GM23338 (cell line): Measurements from ENCODE around the gene IST1. TPM values are rescaled to one million over a fixed set of nuclear protein-coding genes. Genes with fewer than 3 reads are reported as not detected.
A peak's percentile ranks its signal among the peaks of the same experiment; 100 is the strongest.

Source experiments
- ATAC-seq: fragments of 200-7000 bp; cut with Tn5 transposase; 3 replicates; pipeline ENCODE4 v1.9.1; 2020
- DNase-seq: peaks from one replicate; pipeline ENCODE4 v3.0.0-alpha.2; 2015; ENCODE audit warnings: low spot score
- H2AFZ ChIP-seq: fragments of 200-600 bp; sonication (generic); 2 replicates; pipeline ENCODE4 v1.8.0; 2016; ENCODE audit warnings: antibody characterized with exemption, mild to moderate bottlenecking, moderate library complexity
- H3F3A ChIP-seq: fragments of 200-600 bp; sonication (generic); replicated peaks from 2 replicates; pipeline ENCODE4 v1.8.0; 2017; ENCODE audit warnings: antibody characterized with exemption, mixed run types, low read depth
- H3K27ac ChIP-seq: fragments of 200-600 bp; sonication (generic); 2 replicates; pipeline ENCODE4 v1.6.1; 2016; ENCODE audit warnings: low read depth
- H3K27me3 ChIP-seq: fragments of 200-600 bp; sonication (generic); 2 replicates; pipeline ENCODE4 v1.8.0; 2016; ENCODE audit warnings: mild to moderate bottlenecking, mixed run types, moderate library complexity; ENCODE audit not compliant: insufficient read depth
- H3K36me3 ChIP-seq: fragments of 200-600 bp; sonication (generic); 2 replicates; pipeline ENCODE4 v1.8.0; 2016; ENCODE audit warnings: mild to moderate bottlenecking; ENCODE audit not compliant: insufficient read depth
- H3K4me1 ChIP-seq: fragments of 200-600 bp; sonication (generic); 2 replicates; pipeline ENCODE4 v1.8.0; 2016; ENCODE audit warnings: mild to moderate bottlenecking, moderate library complexity; ENCODE audit not compliant: insufficient read depth
- H3K4me2 ChIP-seq: fragments of 200-600 bp; sonication (generic); 2 replicates; pipeline ENCODE4 v1.7.1; 2017; ENCODE audit warnings: mixed run types
- H3K4me3 ChIP-seq: fragments of 200-600 bp; sonication (generic); 2 replicates; pipeline ENCODE4 v1.6.1; 2016; ENCODE audit warnings: mixed run types
- H3K79me2 ChIP-seq: fragments of 200-600 bp; sonication (generic); replicated peaks from 2 replicates; pipeline ENCODE4 v1.8.0; 2017; ENCODE audit warnings: mild to moderate bottlenecking; ENCODE audit not compliant: insufficient read depth
- H3K9me2 ChIP-seq: fragments of 200-600 bp; sonication (generic); 2 replicates; pipeline ENCODE4 v1.8.0; 2017; ENCODE audit not compliant: insufficient read depth
- H4K20me1 ChIP-seq: fragments of 200-600 bp; sonication (generic); replicated peaks from 2 replicates; pipeline ENCODE4 v1.8.0; 2017; ENCODE audit warnings: mild to moderate bottlenecking; ENCODE audit not compliant: insufficient read depth
- H3K27ac Mint-ChIP-seq: 2 replicates; pipeline ENCODE4 v1.8.0; 2020; ENCODE audit warnings: inconsistent platforms, mild to moderate bottlenecking, moderate library complexity, mixed read lengths
- H3K27me3 Mint-ChIP-seq: 3 replicates; pipeline ENCODE4 v1.8.0; 2022; ENCODE audit warnings: low read depth, mild to moderate bottlenecking, moderate library complexity, mixed read lengths, inconsistent platforms; ENCODE audit not compliant: insufficient read depth, poor library complexity
- H3K36me3 Mint-ChIP-seq: 3 replicates; pipeline ENCODE4 v1.8.0; 2021; ENCODE audit warnings: low read depth, mild to moderate bottlenecking, inconsistent platforms, moderate library complexity, mixed read lengths
- H3K4me1 Mint-ChIP-seq: 3 replicates; pipeline ENCODE4 v1.8.0; 2020; ENCODE audit warnings: mild to moderate bottlenecking, inconsistent platforms, mixed read lengths
- H3K4me3 Mint-ChIP-seq: 3 replicates; pipeline ENCODE4 v1.8.0; 2021; ENCODE audit warnings: moderate library complexity, mild to moderate bottlenecking, inconsistent platforms, mixed read lengths
- H3K9me3 Mint-ChIP-seq: 3 replicates; pipeline ENCODE4 v1.8.0; 2020; ENCODE audit warnings: moderate library complexity, mild to moderate bottlenecking, inconsistent platforms, mixed read lengths
- ETS1 ChIP-seq: IDR thresholded peaks from 2 replicates; pipeline ENCODE4 v1.6.1; 2016; ENCODE audit warnings: antibody characterized with exemption
- POLR2AphosphoS5 ChIP-seq: IDR thresholded peaks from 2 replicates; pipeline ENCODE4 v1.6.1; 2016; ENCODE audit warnings: antibody characterized with exemption, low read depth
- polyA plus RNA-seq: library from polyadenylated mRNA; unstranded; fragments of >200 nt; fragmentation: Nextera tagmentation; extraction: Ambion mirVana; gene quantifications from 2 replicates; pipeline ENCODE4 v1.2.1, GENCODE V29; 2016
- total RNA-seq: library from RNA; depleted of rRNA; stranded (reverse); fragments of >200 nt; shearing (Covaris generic); gene quantifications from 2 replicates; pipeline ENCODE4 v1.2.3, GENCODE V29; 2014
- TF ChIP-seq, protein P1 (sequence below), 2 experiments: fragments of 200-600 bp in 1 of 2; sonication (generic) in 1 of 2; conservative IDR thresholded peaks; 2 replicates each; pipeline versions ENCODE4 v1.5.1 to v1.6.1; 2016 to 2017; ENCODE audit warnings: antibody characterized with exemption in 2 of 2, low read depth in 2 of 2, mild to moderate bottlenecking in 2 of 2, moderate library complexity in 1 of 2
- TF ChIP-seq, protein P2 (sequence below): fragments of 250-450 bp; sonication (Bioruptor Pico); IDR thresholded peaks from 2 replicates; pipeline ENCODE4 v1.5.0; 2020; ENCODE audit warnings: mild to moderate bottlenecking, moderate library complexity
- TF ChIP-seq, protein P3 (sequence below): IDR thresholded peaks from one replicate; pipeline ENCODE4 v1.6.1; 2018; ENCODE audit warnings: antibody characterized with exemption; ENCODE audit not compliant: unreplicated experiment

IST1 gene
- total and polyA plus RNA-seq, 2 experiments from 2014 or later, result 108 to 234 TPM

DNA sequence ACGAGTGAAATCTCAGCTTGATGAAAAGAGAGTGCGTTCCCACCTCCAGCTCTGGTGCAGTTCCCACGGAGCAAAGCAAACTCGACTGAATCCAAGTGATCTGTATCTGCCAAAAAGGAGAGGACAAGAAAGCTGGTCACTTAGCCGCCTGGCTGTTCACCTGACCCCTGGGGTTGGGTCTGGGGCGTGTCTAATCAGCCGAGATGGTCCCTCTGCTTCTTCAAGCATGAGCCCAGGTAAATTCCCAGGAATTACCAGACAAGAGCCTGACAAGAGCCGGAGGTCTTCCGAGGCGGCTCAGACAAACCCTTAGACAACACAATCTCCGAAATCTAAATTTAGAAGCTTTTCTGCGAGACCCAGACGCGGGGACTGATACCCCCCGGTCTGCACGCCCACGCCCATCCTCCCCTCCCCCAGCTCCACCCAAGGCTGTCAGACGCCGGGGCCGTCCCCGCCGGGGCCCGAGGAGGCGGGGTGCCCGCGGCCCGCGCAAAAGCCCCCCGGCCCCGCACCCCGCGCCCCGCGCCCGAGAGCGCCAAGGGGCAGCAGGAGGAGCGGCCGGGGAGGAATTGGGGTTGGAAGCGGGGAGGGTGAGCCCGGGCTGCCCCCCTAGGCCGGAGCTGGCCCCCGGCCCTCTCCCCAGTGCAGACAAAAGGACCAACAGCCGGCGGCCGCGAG, 12.0 kb upstream of the IST1 start:
- H2AFZ ChIP-seq, result peak overlapping the region; percentile 86; the same call in 1 of the 2 replicates
- no peak for TF ChIP-seq POLR2AphosphoS5
- TF ChIP-seq, protein P1, sequence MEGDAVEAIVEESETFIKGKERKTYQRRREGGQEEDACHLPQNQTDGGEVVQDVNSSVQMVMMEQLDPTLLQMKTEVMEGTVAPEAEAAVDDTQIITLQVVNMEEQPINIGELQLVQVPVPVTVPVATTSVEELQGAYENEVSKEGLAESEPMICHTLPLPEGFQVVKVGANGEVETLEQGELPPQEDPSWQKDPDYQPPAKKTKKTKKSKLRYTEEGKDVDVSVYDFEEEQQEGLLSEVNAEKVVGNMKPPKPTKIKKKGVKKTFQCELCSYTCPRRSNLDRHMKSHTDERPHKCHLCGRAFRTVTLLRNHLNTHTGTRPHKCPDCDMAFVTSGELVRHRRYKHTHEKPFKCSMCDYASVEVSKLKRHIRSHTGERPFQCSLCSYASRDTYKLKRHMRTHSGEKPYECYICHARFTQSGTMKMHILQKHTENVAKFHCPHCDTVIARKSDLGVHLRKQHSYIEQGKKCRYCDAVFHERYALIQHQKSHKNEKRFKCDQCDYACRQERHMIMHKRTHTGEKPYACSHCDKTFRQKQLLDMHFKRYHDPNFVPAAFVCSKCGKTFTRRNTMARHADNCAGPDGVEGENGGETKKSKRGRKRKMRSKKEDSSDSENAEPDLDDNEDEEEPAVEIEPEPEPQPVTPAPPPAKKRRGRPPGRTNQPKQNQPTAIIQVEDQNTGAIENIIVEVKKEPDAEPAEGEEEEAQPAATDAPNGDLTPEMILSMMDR (conservative IDR thresholded peaks at IDR 0.05; ENCODE audit: low read depth in 2 of 2), result peak in 1 of 2 experiments; percentile 48; a peak in 1 of 4 replicates
- TF ChIP-seq ETS1, result no peak
- Mint-ChIP-seq H3K9me3 (peaks cover 3% of the 10 kb centered on the region; the same call in 1 of the 3 replicates), H3K27ac (peak overlapping the region; percentile 67; the same call in 1 of the 2 replicates), H3K27me3 (peaks cover 7% of the 10 kb centered on the region), H3K4me3 (peak overlapping the region; percentile 87), H3K4me1 (peaks cover 36% of the 10 kb centered on the region), H3K36me3 (peaks cover 19% of the 10 kb centered on the region)
- H3F3A ChIP-seq, result peaks cover 6% of the 10 kb centered on the region
- no peaks in the 10 kb centered on the region for H4K20me1 ChIP-seq
- no peaks in the 10 kb centered on the region for H3K27me3 ChIP-seq
- peak overlapping the region; percentile 96 for H3K4me2 ChIP-seq
- ATAC-seq (peak; percentile 57), DNase-seq (peak; percentile 78)
- H3K9me2 ChIP-seq, result no peaks in the 10 kb centered on the region
- peak overlapping the region; percentile 88 for H3K4me3 ChIP-seq
- peak overlapping the region; percentile 91 for H3K27ac ChIP-seq
- peaks cover 20% of the 10 kb centered on the region for H3K4me1 ChIP-seq
- H3K79me2 ChIP-seq, result peaks cover 2% of the 10 kb centered on the region; the same call in 1 of the 2 replicates
- H3K36me3 ChIP-seq, result peaks cover 13% of the 10 kb centered on the region

GRCh38 chr16:71883849-71884638, 11.3 kb upstream of the IST1 start, which contains the start of gene ZNF821:
TSS of gene ZNF821 (minus strand) at chr16:71884182. CDS start at chr16:71879946, 4,236 bp downstream.
- peaks cover 7% of the 10 kb centered on the region for H3K27me3 Mint-ChIP-seq
- peaks cover 36% of the 10 kb centered on the region for H3K4me1 Mint-ChIP-seq
- H3K36me3 ChIP-seq, result peaks cover 10% of the 10 kb centered on the region
- peaks cover 13% of the 10 kb centered on the region for H3K36me3 Mint-ChIP-seq
- H4K20me1 ChIP-seq, result no peaks in the 10 kb centered on the region
- DNase-seq, result peak; percentile 97
- peaks cover 20% of the 10 kb centered on the region for H3K4me1 ChIP-seq
- peak within 1 kb of the TSS; percentile 91 for H3K4me3 Mint-ChIP-seq
- H3K4me3 ChIP-seq, result peak within 1 kb of the TSS; percentile 88
- peak; percentile 86 for ATAC-seq
- H3K27ac Mint-ChIP-seq, result peak within 1 kb of the TSS; percentile 97
- H3K27ac ChIP-seq, result peak within 1 kb of the TSS; percentile 98
- peak within 1 kb of the TSS; percentile 97 for H2AFZ ChIP-seq
- H3K27me3 ChIP-seq, result no peaks in the 10 kb centered on the region
- H3F3A ChIP-seq, result peaks cover 6% of the 10 kb centered on the region
- H3K4me2 ChIP-seq, result peak within 1 kb of the TSS; percentile 96
- H3K9me2 ChIP-seq, result no peaks in the 10 kb centered on the region
- H3K9me3 Mint-ChIP-seq, result peaks cover 3% of the 10 kb centered on the region; the same call in 1 of the 3 replicates
- peaks cover 2% of the 10 kb centered on the region; the same call in 1 of the 2 replicates for H3K79me2 ChIP-seq
- TF ChIP-seq, protein P2, sequence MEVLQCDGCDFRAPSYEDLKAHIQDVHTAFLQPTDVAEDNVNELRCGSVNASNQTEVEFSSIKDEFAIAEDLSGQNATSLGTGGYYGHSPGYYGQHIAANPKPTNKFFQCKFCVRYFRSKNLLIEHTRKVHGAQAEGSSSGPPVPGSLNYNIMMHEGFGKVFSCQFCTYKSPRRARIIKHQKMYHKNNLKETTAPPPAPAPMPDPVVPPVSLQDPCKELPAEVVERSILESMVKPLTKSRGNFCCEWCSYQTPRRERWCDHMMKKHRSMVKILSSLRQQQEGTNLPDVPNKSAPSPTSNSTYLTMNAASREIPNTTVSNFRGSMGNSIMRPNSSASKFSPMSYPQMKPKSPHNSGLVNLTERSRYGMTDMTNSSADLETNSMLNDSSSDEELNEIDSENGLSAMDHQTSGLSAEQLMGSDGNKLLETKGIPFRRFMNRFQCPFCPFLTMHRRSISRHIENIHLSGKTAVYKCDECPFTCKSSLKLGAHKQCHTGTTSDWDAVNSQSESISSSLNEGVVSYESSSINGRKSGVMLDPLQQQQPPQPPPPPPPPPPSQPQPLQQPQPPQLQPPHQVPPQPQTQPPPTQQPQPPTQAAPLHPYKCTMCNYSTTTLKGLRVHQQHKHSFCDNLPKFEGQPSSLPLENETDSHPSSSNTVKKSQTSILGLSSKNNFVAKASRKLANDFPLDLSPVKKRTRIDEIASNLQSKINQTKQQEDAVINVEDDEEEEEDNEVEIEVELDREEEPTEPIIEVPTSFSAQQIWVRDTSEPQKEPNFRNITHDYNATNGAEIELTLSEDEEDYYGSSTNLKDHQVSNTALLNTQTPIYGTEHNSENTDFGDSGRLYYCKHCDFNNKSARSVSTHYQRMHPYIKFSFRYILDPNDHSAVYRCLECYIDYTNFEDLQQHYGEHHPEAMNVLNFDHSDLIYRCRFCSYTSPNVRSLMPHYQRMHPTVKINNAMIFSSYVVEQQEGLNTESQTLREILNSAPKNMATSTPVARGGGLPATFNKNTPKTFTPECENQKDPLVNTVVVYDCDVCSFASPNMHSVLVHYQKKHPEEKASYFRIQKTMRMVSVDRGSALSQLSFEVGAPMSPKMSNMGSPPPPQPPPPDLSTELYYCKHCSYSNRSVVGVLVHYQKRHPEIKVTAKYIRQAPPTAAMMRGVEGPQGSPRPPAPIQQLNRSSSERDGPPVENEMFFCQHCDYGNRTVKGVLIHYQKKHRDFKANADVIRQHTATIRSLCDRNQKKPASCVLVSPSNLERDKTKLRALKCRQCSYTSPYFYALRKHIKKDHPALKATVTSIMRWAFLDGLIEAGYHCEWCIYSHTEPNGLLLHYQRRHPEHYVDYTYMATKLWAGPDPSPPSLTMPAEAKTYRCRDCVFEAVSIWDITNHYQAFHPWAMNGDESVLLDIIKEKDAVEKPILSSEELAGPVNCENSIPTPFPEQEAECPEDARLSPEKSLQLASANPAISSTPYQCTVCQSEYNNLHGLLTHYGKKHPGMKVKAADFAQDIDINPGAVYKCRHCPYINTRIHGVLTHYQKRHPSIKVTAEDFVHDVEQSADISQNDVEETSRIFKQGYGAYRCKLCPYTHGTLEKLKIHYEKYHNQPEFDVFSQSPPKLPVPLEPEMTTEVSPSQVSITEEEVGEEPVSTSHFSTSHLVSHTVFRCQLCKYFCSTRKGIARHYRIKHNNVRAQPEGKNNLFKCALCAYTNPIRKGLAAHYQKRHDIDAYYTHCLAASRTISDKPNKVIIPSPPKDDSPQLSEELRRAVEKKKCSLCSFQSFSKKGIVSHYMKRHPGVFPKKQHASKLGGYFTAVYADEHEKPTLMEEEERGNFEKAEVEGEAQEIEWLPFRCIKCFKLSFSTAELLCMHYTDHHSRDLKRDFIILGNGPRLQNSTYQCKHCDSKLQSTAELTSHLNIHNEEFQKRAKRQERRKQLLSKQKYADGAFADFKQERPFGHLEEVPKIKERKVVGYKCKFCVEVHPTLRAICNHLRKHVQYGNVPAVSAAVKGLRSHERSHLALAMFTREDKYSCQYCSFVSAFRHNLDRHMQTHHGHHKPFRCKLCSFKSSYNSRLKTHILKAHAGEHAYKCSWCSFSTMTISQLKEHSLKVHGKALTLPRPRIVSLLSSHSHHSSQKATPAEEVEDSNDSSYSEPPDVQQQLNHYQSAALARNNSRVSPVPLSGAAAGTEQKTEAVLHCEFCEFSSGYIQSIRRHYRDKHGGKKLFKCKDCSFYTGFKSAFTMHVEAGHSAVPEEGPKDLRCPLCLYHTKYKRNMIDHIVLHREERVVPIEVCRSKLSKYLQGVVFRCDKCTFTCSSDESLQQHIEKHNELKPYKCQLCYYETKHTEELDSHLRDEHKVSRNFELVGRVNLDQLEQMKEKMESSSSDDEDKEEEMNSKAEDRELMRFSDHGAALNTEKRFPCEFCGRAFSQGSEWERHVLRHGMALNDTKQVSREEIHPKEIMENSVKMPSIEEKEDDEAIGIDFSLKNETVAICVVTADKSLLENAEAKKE, result no peak
- TF ChIP-seq, protein P3, sequence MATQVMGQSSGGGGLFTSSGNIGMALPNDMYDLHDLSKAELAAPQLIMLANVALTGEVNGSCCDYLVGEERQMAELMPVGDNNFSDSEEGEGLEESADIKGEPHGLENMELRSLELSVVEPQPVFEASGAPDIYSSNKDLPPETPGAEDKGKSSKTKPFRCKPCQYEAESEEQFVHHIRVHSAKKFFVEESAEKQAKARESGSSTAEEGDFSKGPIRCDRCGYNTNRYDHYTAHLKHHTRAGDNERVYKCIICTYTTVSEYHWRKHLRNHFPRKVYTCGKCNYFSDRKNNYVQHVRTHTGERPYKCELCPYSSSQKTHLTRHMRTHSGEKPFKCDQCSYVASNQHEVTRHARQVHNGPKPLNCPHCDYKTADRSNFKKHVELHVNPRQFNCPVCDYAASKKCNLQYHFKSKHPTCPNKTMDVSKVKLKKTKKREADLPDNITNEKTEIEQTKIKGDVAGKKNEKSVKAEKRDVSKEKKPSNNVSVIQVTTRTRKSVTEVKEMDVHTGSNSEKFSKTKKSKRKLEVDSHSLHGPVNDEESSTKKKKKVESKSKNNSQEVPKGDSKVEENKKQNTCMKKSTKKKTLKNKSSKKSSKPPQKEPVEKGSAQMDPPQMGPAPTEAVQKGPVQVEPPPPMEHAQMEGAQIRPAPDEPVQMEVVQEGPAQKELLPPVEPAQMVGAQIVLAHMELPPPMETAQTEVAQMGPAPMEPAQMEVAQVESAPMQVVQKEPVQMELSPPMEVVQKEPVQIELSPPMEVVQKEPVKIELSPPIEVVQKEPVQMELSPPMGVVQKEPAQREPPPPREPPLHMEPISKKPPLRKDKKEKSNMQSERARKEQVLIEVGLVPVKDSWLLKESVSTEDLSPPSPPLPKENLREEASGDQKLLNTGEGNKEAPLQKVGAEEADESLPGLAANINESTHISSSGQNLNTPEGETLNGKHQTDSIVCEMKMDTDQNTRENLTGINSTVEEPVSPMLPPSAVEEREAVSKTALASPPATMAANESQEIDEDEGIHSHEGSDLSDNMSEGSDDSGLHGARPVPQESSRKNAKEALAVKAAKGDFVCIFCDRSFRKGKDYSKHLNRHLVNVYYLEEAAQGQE, result no peak
